ENCODE results near the gene KIAA2012.

KIAA2012 gene

GRCh38 chr2:202148515-202149154, 75.6 kb downstream of the KIAA2012 start:
- peak in 2 of 58 donors; percentile 3 to 4 for DNase-seq

DNA sequence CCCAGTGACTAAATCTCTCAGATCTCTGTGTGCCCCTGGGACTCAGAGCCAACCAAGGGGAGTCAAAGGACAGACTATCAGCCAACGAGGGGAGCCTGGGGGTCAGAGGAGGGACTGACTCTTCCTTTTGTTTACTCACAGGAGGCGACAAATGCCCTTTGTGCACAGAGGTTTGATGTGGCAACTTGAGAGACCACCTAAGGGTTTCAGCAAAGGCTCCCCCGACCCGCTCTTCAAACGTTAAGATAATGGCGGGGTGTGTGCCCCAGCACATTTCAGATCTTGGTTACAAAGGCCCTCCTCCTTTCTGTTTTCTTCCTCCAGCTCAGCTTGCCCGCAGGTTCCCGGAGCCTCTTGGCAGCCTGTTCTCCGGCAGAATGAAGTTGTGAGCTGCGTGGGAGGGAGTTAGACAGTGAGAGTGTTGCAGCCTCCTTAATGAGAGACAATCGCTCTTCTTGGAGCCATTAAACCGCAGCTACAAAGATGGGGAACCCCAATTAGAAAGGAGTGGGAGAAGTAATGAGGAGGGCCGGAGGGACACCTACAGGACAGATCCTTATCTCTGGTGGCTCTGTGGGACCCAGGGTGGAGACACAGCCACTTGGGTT, 76.2 kb downstream of the KIAA2012 start:
- peak in 45 of 58 donors; percentile 1 to 77 (median 25) for DNase-seq

DNA sequence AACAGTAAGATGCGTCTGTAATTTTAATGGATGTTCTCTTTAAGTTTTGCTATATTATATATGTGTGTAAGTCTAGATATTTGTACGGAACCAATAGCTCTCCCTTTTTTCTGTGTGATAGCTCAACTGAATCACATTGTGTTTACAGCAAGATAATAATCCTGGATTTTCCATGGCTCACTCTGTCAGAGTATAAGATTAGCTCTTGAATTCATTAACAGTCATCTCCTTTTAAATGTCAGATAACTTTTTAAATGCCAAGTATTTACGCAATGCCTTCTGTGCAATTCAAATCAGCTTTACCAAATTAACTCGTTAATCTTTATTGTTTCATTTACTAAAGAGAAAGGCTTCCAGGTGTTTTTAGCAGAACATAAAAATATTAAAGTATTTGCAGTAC, 76.9 kb downstream of the KIAA2012 start:
- no peak for DNase-seq

DNA sequence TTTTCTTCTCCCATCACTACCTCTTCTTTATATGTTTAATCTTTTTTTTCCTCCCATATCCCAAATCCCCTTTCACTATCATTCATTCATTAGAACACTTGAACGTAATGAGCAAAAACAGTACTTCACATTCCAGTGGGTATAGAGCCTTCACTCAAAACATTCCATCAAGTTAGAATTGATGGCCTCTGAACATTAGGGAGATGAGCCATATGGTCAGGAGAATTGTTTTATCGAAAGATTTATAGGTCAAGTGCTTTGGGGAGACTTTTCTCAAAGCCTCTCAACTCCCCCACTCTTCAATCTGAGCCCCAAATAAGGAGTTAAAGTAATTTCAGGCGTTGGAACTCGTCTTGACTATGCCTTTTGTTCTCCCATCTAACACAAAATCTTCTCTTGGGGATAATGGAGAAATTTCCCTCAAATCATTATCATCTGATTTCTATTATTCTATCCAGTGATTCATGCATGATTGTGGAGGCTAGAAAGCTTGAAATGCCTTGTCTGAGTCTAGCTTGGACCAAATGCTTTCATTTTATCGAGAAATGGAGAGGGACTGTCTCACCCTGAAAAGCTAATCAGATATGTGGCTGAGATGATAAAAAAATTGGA, 79.2 kb downstream of the KIAA2012 start:
- no peak for DNase-seq

GRCh38 chr2:202154613-202155012, 81.6 kb downstream of the KIAA2012 start:
- DNase-seq = no peak

GRCh38 chr2:202157211-202157990, 84.3 kb downstream of the KIAA2012 start:
- no peak for DNase-seq

- peak in 2 of 58 donors; percentile 2 to 32 for DNase-seq
Observed at GRCh38 chr2:202158796-202159195, 85.7 kb downstream of the KIAA2012 start.

GRCh38 chr2:202161151-202161835, 88.2 kb downstream of the KIAA2012 start:
- peak in 5 of 58 donors; percentile 5 to 60 (median 14) for DNase-seq

DNA sequence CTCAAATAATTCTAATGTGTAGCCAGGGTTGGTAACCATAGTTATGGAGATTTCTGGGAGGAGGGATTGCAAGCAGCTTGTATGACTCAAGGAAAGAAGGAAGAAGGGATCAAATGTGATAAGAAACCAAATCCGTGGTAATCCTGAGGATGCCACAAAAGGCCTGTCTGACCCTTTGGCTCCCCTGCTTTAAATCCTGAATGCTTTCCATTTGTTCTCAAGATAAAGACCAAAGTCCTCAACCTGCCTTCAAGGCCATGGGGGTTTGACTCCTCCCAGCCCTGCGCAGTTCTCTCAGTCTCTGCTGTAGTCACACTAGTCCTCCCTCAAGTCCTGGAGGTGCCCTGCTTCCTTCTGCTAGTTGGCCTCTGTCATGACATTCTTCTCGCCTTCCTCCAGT, 91.4 kb downstream of the KIAA2012 start:
- no peak for DNase-seq

DNA sequence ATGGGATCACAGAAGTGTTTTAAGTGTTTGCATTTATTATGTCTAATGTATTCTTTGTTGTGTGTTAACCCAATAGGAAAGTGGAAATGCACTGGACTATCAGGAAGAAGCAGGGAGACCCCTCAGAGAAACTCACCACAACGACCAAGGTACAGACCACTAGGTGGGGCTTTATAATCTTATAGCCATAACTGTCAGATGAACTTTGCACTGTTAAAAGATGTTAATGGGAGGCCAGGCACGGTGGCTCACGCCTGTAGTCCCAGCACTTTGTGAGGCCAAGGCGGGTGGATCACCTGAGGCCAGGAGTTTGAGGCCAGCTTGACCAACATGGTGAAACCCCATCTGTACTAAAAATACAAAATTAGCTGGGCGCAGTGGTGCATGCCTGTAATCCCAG, 92.2 kb downstream of the KIAA2012 start:
- DNase-seq = no peak

DNA sequence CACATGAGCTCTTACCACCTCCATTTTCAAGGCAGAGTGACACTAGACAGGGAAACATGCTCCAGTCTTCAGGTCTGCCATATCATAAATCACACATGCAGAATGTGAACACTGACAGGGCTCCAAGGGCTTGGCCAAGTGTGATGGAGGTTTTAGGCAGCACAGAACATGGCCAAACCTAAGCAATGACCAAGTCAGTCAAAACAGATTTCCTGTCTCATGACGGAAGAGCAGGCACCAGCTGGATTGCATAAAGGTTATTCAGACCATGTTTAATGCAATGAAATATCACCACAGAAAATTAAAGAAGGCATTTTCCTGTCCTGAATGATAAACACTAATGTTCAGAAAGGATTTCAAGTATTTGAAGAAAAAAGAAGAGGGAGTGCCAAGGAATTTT, 92.9 kb downstream of the KIAA2012 start:
- DNase-seq = no peak

DNA sequence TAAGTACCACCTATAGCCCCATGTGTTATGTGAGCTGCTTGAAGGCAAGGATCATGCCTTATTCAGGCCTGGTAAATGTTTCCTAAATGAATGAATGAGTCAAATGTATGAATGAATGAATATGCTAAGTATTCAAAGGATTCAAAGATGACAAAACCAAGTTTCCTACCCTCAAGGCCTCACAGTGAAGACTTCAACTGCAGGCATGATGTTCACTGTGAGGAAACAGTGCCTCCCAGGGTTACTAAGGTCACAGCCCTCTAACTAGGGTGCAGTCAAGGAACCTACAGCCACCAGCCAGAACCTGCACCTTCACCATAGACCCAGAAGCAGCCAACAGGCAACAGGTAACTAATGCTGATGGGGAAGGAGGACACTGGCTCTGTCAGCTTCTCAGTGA, 96.1 kb downstream of the KIAA2012 start:
- no peak for DNase-seq

- DNase-seq = no peak
Observed at GRCh38 chr2:202169832-202170424, 96.9 kb downstream of the KIAA2012 start.

- DNase-seq = peak in 11 of 58 donors; percentile 1 to 44 (median 7)
Observed at GRCh38 chr2:202171241-202171825, 98.3 kb downstream of the KIAA2012 start.

- DNase-seq = no peak
Observed at GRCh38 chr2:202172439-202173211, 99.6 kb downstream of the KIAA2012 start.

DNA sequence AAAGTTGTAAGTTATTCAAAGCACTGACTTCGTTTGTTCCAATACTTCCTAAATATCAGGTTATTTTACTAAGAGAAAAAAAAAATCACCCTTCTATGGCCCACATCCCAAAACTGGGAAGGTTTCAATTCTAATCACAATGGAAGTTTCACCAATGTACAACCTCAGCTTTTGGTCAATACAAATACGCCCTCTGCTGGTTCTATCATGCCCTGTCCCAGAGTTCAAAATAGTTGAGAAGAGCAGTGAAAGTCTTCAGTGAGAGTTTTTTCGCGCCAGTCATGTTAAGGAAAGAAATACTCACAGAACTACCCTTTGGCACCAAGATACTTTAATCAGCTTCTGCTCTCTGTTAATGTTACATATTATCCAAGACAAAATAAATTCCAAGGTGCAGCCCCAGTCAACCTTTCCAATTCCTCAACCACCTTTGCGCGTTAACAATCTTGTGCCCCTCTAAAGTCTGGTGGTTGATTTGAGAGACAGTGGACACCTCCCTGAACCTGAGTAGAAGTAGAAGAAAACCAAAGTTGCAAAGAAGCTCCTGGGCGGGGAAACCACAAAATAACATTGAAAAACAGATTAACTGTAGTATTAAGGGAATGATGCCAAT, 105.4 kb downstream of the KIAA2012 start:
- peak in 28 of 58 donors; percentile 1 to 63 (median 12) for DNase-seq

- no peak for DNase-seq
Observed at GRCh38 chr2:202184557-202184956, 111.5 kb downstream of the KIAA2012 start.

- no peak for DNase-seq
Observed at GRCh38 chr2:202185156-202185555, 112.1 kb downstream of the KIAA2012 start.

DNA sequence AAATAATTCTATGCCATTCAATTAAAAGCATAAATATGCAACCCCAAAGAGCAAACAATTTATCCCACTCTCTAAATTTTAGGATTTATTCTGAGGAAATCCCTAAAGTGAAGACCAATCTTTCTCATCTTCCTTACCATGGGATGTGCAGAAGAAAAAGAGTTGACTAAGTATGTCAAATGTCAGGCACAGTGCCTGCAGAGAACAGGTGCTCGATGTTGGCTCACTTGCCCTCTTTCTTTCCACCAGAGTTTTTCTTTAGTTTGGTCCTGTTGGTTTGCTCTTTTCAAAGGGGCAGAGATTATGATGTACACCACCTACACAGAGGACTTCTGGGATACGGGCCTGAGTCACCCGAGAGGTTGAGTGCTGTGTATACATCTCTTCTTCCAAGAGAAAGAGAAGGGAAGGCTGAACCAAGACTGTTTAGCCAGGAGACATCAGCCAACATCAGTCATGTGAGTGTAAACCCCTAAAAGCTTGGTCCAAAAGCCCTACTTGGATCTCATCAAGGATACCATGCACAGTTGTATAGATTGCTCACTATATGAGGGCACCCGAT, 113.7 kb downstream of the KIAA2012 start:
- DNase-seq = no peak

Measured in anterior cingulate cortex (tissue), 58 donors.